Left ventricle myocardium inferior (tissue), 1 donor: ENCODE results near the gene PLEKHG7. TPM values are rescaled to one million over a fixed set of nuclear protein-coding genes. Genes with fewer than 3 reads are reported as not detected.
"Not testable (repeated sequence)": the region's sequence is repeated elsewhere in the genome, so short reads cannot be mapped to it uniquely, and the experiment has no call there.

Source experiments
- DNase-seq: peaks from one replicate; pipeline ENCODE4 v3.0.0-alpha.2; 2020
- H3K27ac ChIP-seq: fragments of 200-600 bp; replicated peaks from 2 replicates; pipeline ENCODE4 v1.8.0; 2021
- H3K27me3 ChIP-seq: fragments of 200-600 bp; 2 replicates; pipeline ENCODE4 v1.8.0; 2021; ENCODE audit warnings: low read depth
- H3K36me3 ChIP-seq: fragments of 200-600 bp; 2 replicates; pipeline ENCODE4 v1.8.0; 2021
- H3K4me1 ChIP-seq: fragments of 200-600 bp; 2 replicates; pipeline ENCODE4 v1.8.0; 2021
- H3K4me3 ChIP-seq: fragments of 200-600 bp; 2 replicates; pipeline ENCODE4 v1.8.0; 2021; ENCODE audit warnings: mild to moderate bottlenecking, moderate library complexity
- H3K9me3 ChIP-seq: fragments of 200-600 bp; replicated peaks from 2 replicates; pipeline ENCODE4 v1.8.0; 2021
- intact Hi-C: fragments of 100-400 bp; cut with micrococcal nuclease; formaldehyde crosslinking; loops from one replicate; pipeline ENCODE4 v1.11.0; 2022
- total RNA-seq: library from RNA; stranded (reverse); fragmentation: NEBNext Ultra II Directional; extraction: Animal tissue kit (Norgen Biotek cat#: 25700); gene quantifications from one replicate; pipeline ENCODE4 v1.2.1, GENCODE V29; 2021
- TF ChIP-seq, protein P1 (sequence below): fragments of 200-600 bp; IDR thresholded peaks from 2 replicates; pipeline ENCODE4 v1.8.0; 2021; ENCODE audit warnings: antibody characterized with exemption, mild to moderate bottlenecking, borderline replicate concordance
- donor health status: DM: no; HTN: yes; CAD: no; lungs with severe emphysema.

The PLEKHG7 gene
- total RNA-seq, 1 donor from 2014 or later = not detected

DNA sequence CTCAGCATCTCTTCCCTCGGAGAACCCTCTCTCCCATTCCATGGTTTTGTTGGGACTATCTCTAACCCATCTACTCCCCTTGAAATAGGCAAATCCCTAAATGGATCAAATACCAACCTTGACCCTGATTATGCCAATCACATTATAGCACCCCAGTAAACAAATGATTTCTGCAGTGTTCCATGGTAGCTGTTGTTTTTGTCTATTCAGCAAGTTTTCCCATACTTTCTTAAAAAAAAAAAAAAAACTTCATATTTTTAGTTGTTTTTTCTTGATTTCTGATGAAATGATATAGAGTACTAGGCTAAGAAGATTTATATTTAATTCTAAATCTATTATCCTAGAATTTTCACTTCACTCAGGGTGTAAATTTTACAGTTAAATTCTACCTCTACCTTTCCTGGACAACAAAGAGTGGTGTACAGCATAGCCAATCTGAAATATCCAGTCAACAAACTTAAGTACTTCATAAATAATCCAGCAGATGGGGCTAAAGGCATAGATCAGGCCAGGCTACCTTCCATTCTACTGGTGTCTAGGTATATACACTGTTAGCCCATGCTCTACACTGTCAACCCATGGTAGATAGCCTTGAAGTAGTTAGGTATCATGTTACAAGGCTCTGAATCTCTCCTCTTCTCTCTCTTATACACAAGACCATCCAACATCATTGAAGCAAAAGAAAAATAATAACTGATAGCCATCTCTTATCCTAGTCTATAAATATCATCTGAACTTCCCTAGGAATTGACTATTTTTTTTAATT is 82.2 kb downstream of the PLEKHG7 start:
- DNase-seq = no peak
- H3K27me3 ChIP-seq = no peaks in the 10 kb centered on the region
- H3K4me1 ChIP-seq = peaks cover 25% of the 10 kb centered on the region
- peaks cover 18% of the 10 kb centered on the region for H3K36me3 ChIP-seq
- TF ChIP-seq, protein P1, sequence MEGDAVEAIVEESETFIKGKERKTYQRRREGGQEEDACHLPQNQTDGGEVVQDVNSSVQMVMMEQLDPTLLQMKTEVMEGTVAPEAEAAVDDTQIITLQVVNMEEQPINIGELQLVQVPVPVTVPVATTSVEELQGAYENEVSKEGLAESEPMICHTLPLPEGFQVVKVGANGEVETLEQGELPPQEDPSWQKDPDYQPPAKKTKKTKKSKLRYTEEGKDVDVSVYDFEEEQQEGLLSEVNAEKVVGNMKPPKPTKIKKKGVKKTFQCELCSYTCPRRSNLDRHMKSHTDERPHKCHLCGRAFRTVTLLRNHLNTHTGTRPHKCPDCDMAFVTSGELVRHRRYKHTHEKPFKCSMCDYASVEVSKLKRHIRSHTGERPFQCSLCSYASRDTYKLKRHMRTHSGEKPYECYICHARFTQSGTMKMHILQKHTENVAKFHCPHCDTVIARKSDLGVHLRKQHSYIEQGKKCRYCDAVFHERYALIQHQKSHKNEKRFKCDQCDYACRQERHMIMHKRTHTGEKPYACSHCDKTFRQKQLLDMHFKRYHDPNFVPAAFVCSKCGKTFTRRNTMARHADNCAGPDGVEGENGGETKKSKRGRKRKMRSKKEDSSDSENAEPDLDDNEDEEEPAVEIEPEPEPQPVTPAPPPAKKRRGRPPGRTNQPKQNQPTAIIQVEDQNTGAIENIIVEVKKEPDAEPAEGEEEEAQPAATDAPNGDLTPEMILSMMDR = peak; percentile 72
- no peak overlapping the region for H3K4me3 ChIP-seq
- intact Hi-C loops = loop anchor here (10.0 kb wide), 1 partner anchor 640 kb away; no protein-coding TSS in a partner anchor
- H3K27ac ChIP-seq = no peak overlapping the region
- no peaks in the 10 kb centered on the region for H3K9me3 ChIP-seq

DNA sequence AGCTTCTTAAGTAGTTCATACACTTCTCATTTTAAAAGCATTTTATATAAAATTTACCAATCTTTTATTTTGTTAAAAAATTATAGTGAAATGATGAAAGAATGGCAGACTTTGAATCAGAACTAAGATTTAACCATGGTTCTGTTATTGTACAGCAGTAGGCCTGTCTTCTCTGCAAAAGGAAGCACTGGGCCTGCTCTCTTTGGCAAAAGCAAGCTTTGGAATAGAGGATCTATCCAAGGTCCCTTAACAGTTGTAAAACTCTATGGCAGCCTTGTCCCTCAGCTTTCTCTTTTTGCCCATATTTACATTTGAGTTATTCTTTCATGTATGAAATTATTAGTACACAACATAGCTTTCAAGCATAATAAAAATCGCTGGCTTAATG is 82.8 kb downstream of the PLEKHG7 start:
- no peak for DNase-seq
- TF ChIP-seq, protein P1 = no peak
- intact Hi-C loops = loop anchor here (10.0 kb wide), 1 partner anchor 639 kb away; no protein-coding TSS in a partner anchor
- no peak overlapping the region for H3K4me3 ChIP-seq
- peaks cover 25% of the 10 kb centered on the region for H3K4me1 ChIP-seq
- peaks cover 22% of the 10 kb centered on the region for H3K36me3 ChIP-seq
- H3K27ac ChIP-seq = no peak overlapping the region
- peaks cover 5% of the 10 kb centered on the region for H3K9me3 ChIP-seq
- H3K27me3 ChIP-seq = no peaks in the 10 kb centered on the region

DNA sequence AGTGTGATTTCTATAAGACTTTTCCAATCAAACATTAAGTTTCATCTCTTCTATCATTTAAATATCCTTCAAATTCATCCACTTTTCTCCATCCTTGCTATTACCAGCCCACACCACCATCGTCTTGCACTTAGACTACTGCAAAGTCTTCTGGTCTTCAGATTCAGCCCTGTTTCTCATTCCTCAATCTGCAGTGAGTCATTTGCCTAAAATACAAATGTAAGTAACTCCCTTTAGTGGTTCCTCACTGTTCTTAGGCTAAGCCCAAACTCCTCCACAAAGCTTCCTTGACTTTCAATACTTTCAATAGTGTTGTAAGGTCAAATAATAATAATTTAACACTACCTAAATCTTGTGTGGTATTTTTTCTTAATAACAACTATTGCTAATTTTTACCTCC is 83.3 kb downstream of the PLEKHG7 start:
- no peak overlapping the region for H3K4me3 ChIP-seq
- no peaks in the 10 kb centered on the region for H3K27me3 ChIP-seq
- peaks cover 22% of the 10 kb centered on the region for H3K36me3 ChIP-seq
- TF ChIP-seq, protein P1 = no peak
- intact Hi-C loops = loop anchor here (10.0 kb wide), 1 partner anchor 639 kb away; no protein-coding TSS in a partner anchor
- peaks cover 10% of the 10 kb centered on the region for H3K9me3 ChIP-seq
- H3K4me1 ChIP-seq = peaks cover 25% of the 10 kb centered on the region
- H3K27ac ChIP-seq = no peak overlapping the region
- no peak for DNase-seq

DNA sequence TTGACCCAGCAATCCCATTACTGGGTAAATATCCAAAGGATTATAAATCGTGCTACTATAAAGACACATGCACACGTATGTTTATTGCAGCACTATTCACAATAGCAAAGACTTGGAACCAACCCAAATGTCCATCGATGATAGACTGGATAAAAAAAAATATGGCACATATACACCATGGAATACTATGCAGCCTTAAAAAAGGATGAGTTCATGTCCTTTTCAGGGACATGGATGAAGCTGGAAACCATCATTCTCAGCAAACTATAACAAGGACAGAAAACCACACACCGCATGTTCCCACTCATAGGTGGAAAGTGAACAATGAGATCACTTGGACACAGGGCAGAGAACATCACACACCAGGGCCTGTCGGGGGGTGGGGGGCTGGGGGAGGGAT is 91.6 kb downstream of the PLEKHG7 start:
- H3K27ac ChIP-seq, H3K4me3 ChIP-seq, H3K4me1 ChIP-seq, intact Hi-C loops, DNase-seq, H3K27me3 ChIP-seq: not testable (repeated sequence)
- Histone ChIP-seq H3K9me3 (peaks cover 28% of the 10 kb centered on the region), H3K36me3 (peaks cover 55% of the 10 kb centered on the region)

DNA sequence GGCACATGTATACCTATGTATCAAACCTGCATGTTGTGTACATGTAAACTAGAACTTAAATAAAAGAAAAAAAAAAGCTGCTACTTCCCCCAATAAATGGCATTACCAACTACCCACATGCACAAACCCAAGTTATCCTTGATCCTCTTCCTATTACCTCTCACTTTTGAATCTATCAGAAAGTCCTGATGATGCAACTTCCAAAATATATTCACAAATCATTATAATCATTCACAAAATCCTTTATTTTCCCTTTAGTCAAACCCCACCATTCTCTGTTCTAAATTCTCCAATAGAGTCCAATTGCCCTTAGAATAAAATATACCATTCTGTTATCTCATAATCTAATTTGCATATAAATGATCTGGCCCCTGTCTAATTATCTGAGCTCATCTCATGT is 92.0 kb downstream of the PLEKHG7 start:
- Histone ChIP-seq H3K9me3 (peaks cover 28% of the 10 kb centered on the region), H3K4me1 (peaks cover 4% of the 10 kb centered on the region), H3K27ac (no peak overlapping the region), H3K27me3 (no peaks in the 10 kb centered on the region), H3K36me3 (peaks cover 54% of the 10 kb centered on the region), H3K4me3 (no peak overlapping the region)
- intact Hi-C loops = no loop called here
- no peak for DNase-seq
- TF ChIP-seq, protein P1 = no peak

DNA sequence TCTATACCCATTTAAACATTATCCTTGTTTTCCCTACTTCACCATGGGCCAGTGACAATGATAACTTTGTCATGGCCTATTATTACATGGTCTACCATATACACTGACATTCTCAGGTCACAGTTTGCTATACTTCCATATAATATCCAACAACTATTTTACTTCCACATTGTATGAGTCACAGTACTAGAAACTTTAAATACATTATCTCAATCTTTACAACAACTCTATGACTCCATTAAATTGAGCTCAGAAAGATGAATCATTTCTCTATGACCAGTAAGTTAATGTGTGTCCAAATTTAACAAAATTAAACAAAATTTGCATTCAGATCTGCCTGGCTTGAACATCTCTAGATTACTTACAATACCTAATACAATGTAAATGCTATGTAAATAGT is 93.9 kb downstream of the PLEKHG7 start:
- Histone ChIP-seq H3K27ac (no peak overlapping the region), H3K27me3 (no peaks in the 10 kb centered on the region), H3K4me1 (peaks cover 4% of the 10 kb centered on the region), H3K9me3 (peaks cover 12% of the 10 kb centered on the region), H3K4me3 (no peak overlapping the region), H3K36me3 (peaks cover 63% of the 10 kb centered on the region)
- TF ChIP-seq, protein P1 = no peak
- DNase-seq = no peak
- intact Hi-C loops = no loop called here
